Panc1 (cell line): Measurements from ENCODE around the gene ZNF334. TPM values are rescaled to one million over a fixed set of nuclear protein-coding genes. Genes with fewer than 3 reads are reported as not detected.

Source experiments
- ATAC-seq: fragments of 200-7000 bp; cut with Tn5 transposase; 2 replicates; pipeline ENCODE4 v1.9.1; 2020; ENCODE audit warnings: mild to moderate bottlenecking, moderate library complexity
- Bru-seq: library from RNA; stranded (reverse); fragments of 400-500 nt; gene quantifications from one replicate; lab custom pipeline; 2021; lab: Mats Ljungman, UMichigan
- BruChase-seq, 2 experiments: library from RNA; stranded (reverse); fragments of 400-500 nt; gene quantifications; one replicate each; lab custom pipeline; 2021; lab: Mats Ljungman, UMichigan
- BruUV-seq: library from RNA; stranded (reverse); fragments of 400-500 nt; replicated peaks from 2 replicates; lab custom pipeline; 2021; lab: Mats Ljungman, UMichigan
- CTCF ChIA-PET: fragments of 300-600 bp; sonication (Branson Sonifier 250); formaldehyde crosslinking; loops from one replicate; lab custom pipeline; 2022; ENCODE audit warnings: antibody characterized with exemption; lab: Charles Lee
- POLR2A ChIA-PET: fragments of 300-600 bp; sonication (Branson Sonifier 250); formaldehyde crosslinking; loops from one replicate; lab custom pipeline; 2022; ENCODE audit warnings: antibody characterized with exemption; lab: Charles Lee
- DNase-seq: peaks from one replicate; pipeline ENCODE4 v3.0.0-alpha.2; 2010; ENCODE audit warnings: low read depth, low spot score
- H3K27ac ChIP-seq: 2 replicates; pipeline ENCODE4 v1.5.1; 2011; ENCODE audit warnings: mild to moderate bottlenecking, low read length, inconsistent platforms
- H3K27me3 ChIP-seq: fragments of 200-500 bp; sonication (Bioruptor generic); 2 replicates; pipeline ENCODE4 v1.6.0; 2014; ENCODE audit warnings: low read length, inconsistent platforms; ENCODE audit not compliant: control insufficient read depth, insufficient read depth
- H3K36me3 ChIP-seq: fragments of 200-500 bp; sonication (Bioruptor generic); 2 replicates; pipeline ENCODE4 v1.5.1; 2014; ENCODE audit warnings: inconsistent platforms, mild to moderate bottlenecking, low read length, moderate library complexity; ENCODE audit not compliant: control insufficient read depth, insufficient read depth
- H3K4me1 ChIP-seq: 2 replicates; pipeline ENCODE4 v1.5.1; 2011; ENCODE audit warnings: inconsistent platforms, mild to moderate bottlenecking, low read length, moderate library complexity; ENCODE audit not compliant: control insufficient read depth, insufficient read depth
- H3K4me3 ChIP-seq, 2 experiments: 2 replicates each; pipeline ENCODE4 v1.5.1; 2011 to 2012; ENCODE audit warnings: low read depth in 2 of 2, low read length in 2 of 2, mild to moderate bottlenecking in 2 of 2, inconsistent platforms in 1 of 2, moderate library complexity in 1 of 2
- H3K9me3 ChIP-seq: fragments of 200-500 bp; sonication (Bioruptor generic); 2 replicates; pipeline ENCODE4 v1.5.1; 2014; ENCODE audit warnings: low read depth, mild to moderate bottlenecking, inconsistent platforms, low read length, moderate library complexity; ENCODE audit not compliant: control insufficient read depth, insufficient read depth
- POLR2AphosphoS5 ChIP-seq: IDR thresholded peaks from 2 replicates; pipeline ENCODE4 v1.6.1; 2012; ENCODE audit warnings: mild to moderate bottlenecking, low read depth, low read length, moderate library complexity
- REST ChIP-seq, 2 experiments: IDR thresholded peaks; 2 replicates each; pipeline ENCODE4 v1.6.1; 2011 to 2012; ENCODE audit warnings: low read depth in 2 of 2, control low read depth in 1 of 2, low read length in 1 of 2, mild to moderate bottlenecking in 1 of 2, moderate library complexity in 1 of 2; ENCODE audit not compliant: insufficient read depth in 1 of 2
- SIN3A ChIP-seq: IDR thresholded peaks from 2 replicates; pipeline ENCODE4 v1.6.1; 2012; ENCODE audit warnings: low read depth, mild to moderate bottlenecking, low read length, moderate library complexity, borderline replicate concordance; ENCODE audit not compliant: insufficient read depth
- TCF7L2 ChIP-seq: IDR thresholded peaks from 2 replicates; pipeline ENCODE4 v1.6.1; 2011; ENCODE audit warnings: mild to moderate bottlenecking, low read depth, low read length, inconsistent platforms
- in situ Hi-C: cut with HindIII; loops from 2 replicates; pipeline ENCODE4 v1.10.0; 2016; ENCODE audit warnings: low sequenced_read_pairs, low pct_unique_long_range_greater_than_20kb
- intact Hi-C: fragments of 100-400 bp; cut with micrococcal nuclease; formaldehyde crosslinking; loops from one replicate; pipeline ENCODE4 v1.10.0; 2022; ENCODE audit not compliant: unreplicated experiment
- long read RNA-seq: library from polyadenylated mRNA; unstranded; transcript quantifications from one replicate; pipeline ENCODE4 v2.0.0, GENCODE V29; 2021; ENCODE audit not compliant: unreplicated experiment
- polyA plus RNA-seq: library from polyadenylated mRNA; unstranded; fragments of >200 nt; gene quantifications from one replicate; pipeline ENCODE4 v1.2.1, GENCODE V29; 2012; ENCODE audit warnings: missing spikeins; ENCODE audit not compliant: insufficient read length
- total RNA-seq: library from RNA; stranded (reverse); gene quantifications from one replicate; pipeline ENCODE4 v1.2.1, GENCODE V29; 2021; ENCODE audit not compliant: unreplicated experiment
- TF ChIP-seq, protein P1 (sequence below): fragments of 450-650 bp; IDR thresholded peaks from 2 replicates; pipeline ENCODE4 v1.5.1; 2017; ENCODE audit warnings: mild to moderate bottlenecking

ZNF334 gene
- total RNA-seq (0.28 TPM), Bru-seq, nascent RNA (percentile 30 among the genes with signal in this experiment), BruChase-seq, experiment 1, labeled RNA remaining after a 2-hour chase (percentile 32 among the genes with signal in this experiment), BruChase-seq, experiment 2, labeled RNA remaining after a 6-hour chase (percentile 26 among the genes with signal in this experiment)
- polyA plus RNA-seq = 0.12 TPM
- long read RNA-seq = 0 reads

DNA sequence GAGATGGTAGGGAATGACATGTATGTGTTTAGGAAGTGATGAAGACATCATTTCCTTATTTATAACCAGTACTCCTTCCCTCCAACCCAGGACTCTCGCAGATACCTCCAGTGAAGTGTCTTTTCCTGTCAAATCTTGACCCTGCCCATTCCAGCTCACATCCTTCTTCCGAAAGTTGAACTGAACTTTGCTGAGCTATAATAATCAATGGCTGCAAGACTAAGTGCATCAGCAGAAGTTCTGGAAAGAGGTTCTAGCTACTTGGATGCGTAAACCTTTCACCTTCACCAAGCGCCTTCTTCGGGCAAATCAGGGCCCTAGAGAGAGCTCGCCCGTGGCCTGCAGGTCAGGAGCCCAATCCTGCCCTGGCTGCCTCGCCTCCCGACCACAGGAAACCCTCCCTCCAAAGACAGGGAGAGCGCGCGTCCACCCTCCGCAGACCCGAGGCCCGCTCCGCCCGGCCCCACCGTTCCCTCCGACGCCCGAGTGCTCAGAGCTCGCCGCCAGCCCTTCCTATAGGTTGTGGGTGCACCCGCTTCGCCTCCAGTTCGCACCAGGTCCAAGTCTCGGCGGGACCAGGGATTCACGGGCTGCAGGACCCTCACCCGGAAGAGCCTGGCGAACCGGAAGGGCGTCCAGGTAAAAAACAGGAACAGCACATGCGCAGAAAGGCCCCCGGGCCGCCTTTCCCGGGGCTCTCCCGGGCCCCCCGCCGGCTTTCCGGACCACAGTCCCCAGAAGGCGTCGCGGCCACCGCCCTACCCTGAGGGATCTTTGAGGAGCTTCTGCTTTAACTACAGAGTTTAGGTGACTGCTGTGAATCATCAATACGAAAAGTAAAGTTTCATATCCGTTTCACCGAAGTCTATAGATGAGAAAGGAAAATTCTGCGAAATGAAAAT is at the start of gene ZNF334:
Gene ZNF334 (minus strand): TSS at position 617 of the 902 bp plus-strand sequence. CDS start 1,457 bp downstream, outside the sequence.
- no TSS peak for BruUV-seq
- intact Hi-C loops = no loop called here
- Histone ChIP-seq H3K9me3 (no peaks in the 10 kb centered on the region; the same call in 1 of the 2 replicates), H3K4me1 (no peaks in the 10 kb centered on the region; the same call in 1 of the 2 replicates), H3K27ac (no peak within 1 kb of the TSS), H3K36me3 (no peaks in the 10 kb centered on the region), H3K27me3 (peaks cover 15% of the 10 kb centered on the region), H3K4me3 (peak within 1 kb of the TSS; percentile 43 to 46)
- in situ Hi-C loops = no loop called here
- POLR2A ChIA-PET = no interaction called here
- ATAC-seq (peak; percentile 75), DNase-seq (no peak)
- TF ChIP-seq POLR2AphosphoS5 = no peak
- TF ChIP-seq, protein P1, sequence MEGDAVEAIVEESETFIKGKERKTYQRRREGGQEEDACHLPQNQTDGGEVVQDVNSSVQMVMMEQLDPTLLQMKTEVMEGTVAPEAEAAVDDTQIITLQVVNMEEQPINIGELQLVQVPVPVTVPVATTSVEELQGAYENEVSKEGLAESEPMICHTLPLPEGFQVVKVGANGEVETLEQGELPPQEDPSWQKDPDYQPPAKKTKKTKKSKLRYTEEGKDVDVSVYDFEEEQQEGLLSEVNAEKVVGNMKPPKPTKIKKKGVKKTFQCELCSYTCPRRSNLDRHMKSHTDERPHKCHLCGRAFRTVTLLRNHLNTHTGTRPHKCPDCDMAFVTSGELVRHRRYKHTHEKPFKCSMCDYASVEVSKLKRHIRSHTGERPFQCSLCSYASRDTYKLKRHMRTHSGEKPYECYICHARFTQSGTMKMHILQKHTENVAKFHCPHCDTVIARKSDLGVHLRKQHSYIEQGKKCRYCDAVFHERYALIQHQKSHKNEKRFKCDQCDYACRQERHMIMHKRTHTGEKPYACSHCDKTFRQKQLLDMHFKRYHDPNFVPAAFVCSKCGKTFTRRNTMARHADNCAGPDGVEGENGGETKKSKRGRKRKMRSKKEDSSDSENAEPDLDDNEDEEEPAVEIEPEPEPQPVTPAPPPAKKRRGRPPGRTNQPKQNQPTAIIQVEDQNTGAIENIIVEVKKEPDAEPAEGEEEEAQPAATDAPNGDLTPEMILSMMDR = no peak
- TF ChIP-seq TCF7L2 = no peak
- TF ChIP-seq REST (IDR thresholded peaks at IDR 0.05; ENCODE audit: insufficient read depth in 1 of 2, low read depth in 2 of 2, low read length in 1 of 2) = no peak
- no peak for TF ChIP-seq SIN3A
- CTCF ChIA-PET = no interaction called here

DNA sequence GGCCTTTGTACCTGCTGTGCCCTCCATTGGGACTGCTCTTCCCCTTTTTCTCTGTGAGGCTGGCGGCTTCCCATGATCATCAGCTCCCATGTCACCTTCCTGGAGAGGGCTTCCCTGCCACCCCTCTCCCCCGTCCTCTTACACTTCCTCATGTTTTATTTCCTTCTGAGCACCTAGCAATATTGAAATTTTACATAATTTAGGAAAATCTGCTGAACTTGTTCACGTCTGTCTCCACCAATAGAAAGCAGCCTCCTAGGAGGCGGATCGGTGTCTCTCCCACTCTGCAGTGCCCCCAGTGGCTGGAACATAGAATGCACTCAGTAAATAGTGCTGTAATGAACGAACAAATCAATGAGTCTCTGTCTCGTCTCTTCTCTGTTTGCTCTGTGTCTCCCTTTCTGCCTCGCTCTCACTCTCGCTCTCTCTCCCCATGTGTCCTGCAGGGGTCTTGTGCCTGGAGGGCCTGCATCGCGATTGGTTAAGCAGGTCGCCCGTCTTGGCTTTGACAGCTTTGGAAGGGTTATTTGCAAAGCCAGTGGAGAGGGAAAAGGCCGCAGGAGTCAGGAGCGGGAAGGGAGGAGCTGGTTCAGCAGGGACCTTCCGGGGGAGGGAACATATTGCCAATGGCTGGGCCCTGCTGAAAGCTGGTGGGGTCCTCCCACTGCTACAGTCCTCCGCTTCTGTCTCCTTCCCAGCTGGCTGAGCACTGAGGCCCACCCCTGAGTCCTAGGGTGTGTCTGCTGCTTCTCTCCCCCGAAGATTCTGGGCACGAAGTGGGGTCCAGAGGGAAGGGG is 49.2 kb upstream of the ZNF334 start:
- ChIA-PET POLR2A (interaction anchor here (0.6 kb wide), 1 partner anchor 366 kb away, joined by 3 read pairs; no protein-coding TSS in a partner anchor), CTCF (interaction anchor here (0.6 kb wide), 1 partner anchor 118 kb away, joined by 5 read pairs; no protein-coding TSS in a partner anchor)
- BruUV-seq = no TSS peak
- in situ Hi-C loops (no loop called here), intact Hi-C loops (no loop called here)
- H3K9me3 ChIP-seq = no peaks in the 10 kb centered on the region
- peak overlapping the region; percentile 7 to 34 for H3K4me3 ChIP-seq
- TF ChIP-seq SIN3A (no peak), TCF7L2 (no peak), REST (IDR thresholded peaks at IDR 0.05; ENCODE audit: insufficient read depth in 1 of 2, low read depth in 2 of 2, low read length in 1 of 2) (no peak), POLR2AphosphoS5 (no peak)
- TF ChIP-seq, protein P1 = peak; percentile 93
- peaks cover 4% of the 10 kb centered on the region; the same call in 1 of the 2 replicates for H3K4me1 ChIP-seq
- no peaks in the 10 kb centered on the region for H3K36me3 ChIP-seq
- ATAC-seq = peak; percentile 76
- peak; percentile 28 for DNase-seq
- H3K27ac ChIP-seq = no peak overlapping the region
- H3K27me3 ChIP-seq = peaks cover under 1% of the 10 kb centered on the region; the same call in 1 of the 2 replicates
